SU-DHL-6 (cell line): Measurements from ENCODE around the gene RIC1.

ENCODE experiments used
- H2AFZ ChIP-seq: fragments of 200-600 bp; sonication (generic); 2 replicates; pipeline ENCODE4 v1.6.1; 2014; ENCODE audit warnings: low read depth, mild to moderate bottlenecking, moderate library complexity, mixed read lengths, antibody characterized with exemption, low read length; ENCODE audit not compliant: severe bottlenecking
- H3F3A ChIP-seq: fragments of 200-600 bp; shearing (Covaris generic); 2 replicates; pipeline ENCODE4 v1.6.0; 2016; ENCODE audit warnings: antibody characterized with exemption, mild to moderate bottlenecking; ENCODE audit not compliant: insufficient read depth
- H3K27ac ChIP-seq: fragments of 200-600 bp; sonication (generic); 2 replicates; pipeline ENCODE4 v1.5.1; 2016; ENCODE audit warnings: low read depth, mild to moderate bottlenecking, low read length, moderate library complexity, mixed read lengths
- H3K27me3 ChIP-seq: fragments of 200-600 bp; sonication (generic), shearing (Covaris generic); 2 replicates; pipeline ENCODE4 v1.6.0; 2014; ENCODE audit warnings: mild to moderate bottlenecking, low read length
- H3K36me3 ChIP-seq: fragments of 200-600 bp; sonication (generic); 2 replicates; pipeline ENCODE4 v1.6.1; 2014; ENCODE audit warnings: mild to moderate bottlenecking, low read length, mixed read lengths
- H3K4me2 ChIP-seq: fragments of 300-600, 200-600 bp; shearing (Covaris generic), sonication (generic); 2 replicates; pipeline ENCODE4 v1.6.0; 2014; ENCODE audit warnings: low read length, low read depth, mild to moderate bottlenecking; ENCODE audit not compliant: poor library complexity, severe bottlenecking
- H3K4me3 ChIP-seq: fragments of 200-600 bp; sonication (generic); 2 replicates; pipeline ENCODE4 v1.5.1; 2014; ENCODE audit warnings: antibody characterized with exemption, low read length, mild to moderate bottlenecking, mixed read lengths; ENCODE audit not compliant: insufficient read depth, poor library complexity, severe bottlenecking
- H3K79me2 ChIP-seq: fragments of 200-600 bp; sonication (generic); 2 replicates; pipeline ENCODE4 v1.6.1; 2014; ENCODE audit warnings: mild to moderate bottlenecking, low read length, moderate library complexity; ENCODE audit not compliant: insufficient read depth
- H3K9ac ChIP-seq: fragments of 200-600 bp; sonication (generic); 2 replicates; pipeline ENCODE4 v1.7.0; 2014; ENCODE audit warnings: mild to moderate bottlenecking, low read length
- H3K9me2 ChIP-seq: fragments of 200-600 bp; sonication (generic); replicated peaks from 2 replicates; pipeline ENCODE4 v1.6.1; 2014; ENCODE audit warnings: low read length; ENCODE audit not compliant: insufficient read depth
- H3K9me3 ChIP-seq: fragments of 200-600 bp; sonication (generic); 2 replicates; pipeline ENCODE4 v1.6.1; 2014; ENCODE audit warnings: low read length, mixed read lengths; ENCODE audit not compliant: insufficient read depth
- H4K20me1 ChIP-seq: fragments of 200-600 bp; sonication (generic); 2 replicates; pipeline ENCODE4 v1.6.1; 2014; ENCODE audit warnings: low read depth, mild to moderate bottlenecking, antibody characterized with exemption, low read length, moderate library complexity, mixed read lengths
- EZH2phosphoT487 ChIP-seq: fragments of 200-600 bp; sonication (generic), shearing (Covaris generic); conservative IDR thresholded peaks from 2 replicates; pipeline ENCODE4 v1.6.1; 2018; ENCODE audit warnings: mild to moderate bottlenecking, antibody characterized with exemption, low read length, moderate library complexity, mixed read lengths
- TF ChIP-seq, protein P1 (sequence below): fragments of 200-600 bp; sonication (generic); IDR thresholded peaks from one replicate; pipeline ENCODE4 v1.5.1; 2017; ENCODE audit warnings: antibody characterized with exemption, mild to moderate bottlenecking, low read length, moderate library complexity; ENCODE audit not compliant: insufficient read depth, poor library complexity, severe bottlenecking

The RIC1 gene

DNA sequence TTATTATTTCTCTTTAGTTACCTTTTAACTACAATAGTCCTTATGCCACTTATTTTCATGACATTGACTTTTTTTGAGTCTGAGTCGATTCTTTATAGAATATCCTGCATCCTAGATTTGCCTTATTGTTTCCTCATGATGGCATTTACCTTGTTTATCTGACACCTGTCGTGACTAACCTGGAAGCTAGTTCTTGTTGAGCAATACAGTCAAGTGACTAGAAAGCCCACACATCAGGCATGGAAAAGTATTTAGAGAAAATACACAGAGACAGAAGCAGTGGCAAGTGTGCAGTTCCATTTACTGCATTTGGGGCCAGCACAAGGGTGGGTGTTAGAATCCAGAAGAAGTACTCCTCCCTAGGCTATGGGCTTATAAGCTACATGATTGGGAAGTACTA is 106.2 kb downstream of the RIC1 start:
- no peaks in the 10 kb centered on the region for H3K79me2 ChIP-seq
- no peak overlapping the region for H3K27ac ChIP-seq
- no peaks in the 10 kb centered on the region for H4K20me1 ChIP-seq
- no peak overlapping the region for H3K9ac ChIP-seq
- no peak overlapping the region for H3K4me3 ChIP-seq
- no peaks in the 10 kb centered on the region for H3F3A ChIP-seq
- no peak overlapping the region for H2AFZ ChIP-seq
- TF ChIP-seq, protein P1, sequence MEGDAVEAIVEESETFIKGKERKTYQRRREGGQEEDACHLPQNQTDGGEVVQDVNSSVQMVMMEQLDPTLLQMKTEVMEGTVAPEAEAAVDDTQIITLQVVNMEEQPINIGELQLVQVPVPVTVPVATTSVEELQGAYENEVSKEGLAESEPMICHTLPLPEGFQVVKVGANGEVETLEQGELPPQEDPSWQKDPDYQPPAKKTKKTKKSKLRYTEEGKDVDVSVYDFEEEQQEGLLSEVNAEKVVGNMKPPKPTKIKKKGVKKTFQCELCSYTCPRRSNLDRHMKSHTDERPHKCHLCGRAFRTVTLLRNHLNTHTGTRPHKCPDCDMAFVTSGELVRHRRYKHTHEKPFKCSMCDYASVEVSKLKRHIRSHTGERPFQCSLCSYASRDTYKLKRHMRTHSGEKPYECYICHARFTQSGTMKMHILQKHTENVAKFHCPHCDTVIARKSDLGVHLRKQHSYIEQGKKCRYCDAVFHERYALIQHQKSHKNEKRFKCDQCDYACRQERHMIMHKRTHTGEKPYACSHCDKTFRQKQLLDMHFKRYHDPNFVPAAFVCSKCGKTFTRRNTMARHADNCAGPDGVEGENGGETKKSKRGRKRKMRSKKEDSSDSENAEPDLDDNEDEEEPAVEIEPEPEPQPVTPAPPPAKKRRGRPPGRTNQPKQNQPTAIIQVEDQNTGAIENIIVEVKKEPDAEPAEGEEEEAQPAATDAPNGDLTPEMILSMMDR, result no peak
- TF ChIP-seq EZH2phosphoT487, result no peak
- H3K4me2 ChIP-seq, result no peak overlapping the region
- H3K36me3 ChIP-seq, result peaks cover 44% of the 10 kb centered on the region
- no peaks in the 10 kb centered on the region for H3K27me3 ChIP-seq
- H3K9me3 ChIP-seq, result no peaks in the 10 kb centered on the region
- H3K9me2 ChIP-seq, result no peaks in the 10 kb centered on the region

GRCh38 chr9:5736563-5737346 is 107.8 kb downstream of the RIC1 start:
- no peaks in the 10 kb centered on the region for H4K20me1 ChIP-seq
- H3K36me3 ChIP-seq, result peaks cover 48% of the 10 kb centered on the region
- H3K4me2 ChIP-seq, result no peak overlapping the region
- H3K9ac ChIP-seq, result no peak overlapping the region
- no peak overlapping the region for H3K27ac ChIP-seq
- no peaks in the 10 kb centered on the region for H3K9me2 ChIP-seq
- H2AFZ ChIP-seq, result no peak overlapping the region
- TF ChIP-seq, protein P1, result no peak
- TF ChIP-seq EZH2phosphoT487, result no peak
- no peaks in the 10 kb centered on the region for H3F3A ChIP-seq
- no peaks in the 10 kb centered on the region for H3K27me3 ChIP-seq
- no peaks in the 10 kb centered on the region for H3K79me2 ChIP-seq
- no peaks in the 10 kb centered on the region for H3K9me3 ChIP-seq
- no peak overlapping the region for H3K4me3 ChIP-seq

- Histone ChIP-seq H3K79me2 (no peaks in the 10 kb centered on the region), H3K9ac (no peak overlapping the region), H4K20me1 (no peaks in the 10 kb centered on the region), H3F3A (no peaks in the 10 kb centered on the region), H3K4me2 (no peak overlapping the region), H2AFZ (no peak overlapping the region), H3K27ac (no peak overlapping the region), H3K36me3 (peaks cover 66% of the 10 kb centered on the region), H3K9me3 (no peaks in the 10 kb centered on the region), H3K27me3 (no peaks in the 10 kb centered on the region), H3K9me2 (no peaks in the 10 kb centered on the region), H3K4me3 (no peak overlapping the region)
- no peak for TF ChIP-seq EZH2phosphoT487
- TF ChIP-seq, protein P1, result no peak
Observed at GRCh38 chr9:5743109-5743508, 114.2 kb downstream of the RIC1 start.
